Stimulated activated naive CD8-positive, alpha-beta T cell treated with anti-CD3 and anti-CD28 coated beads, Interleukin-15, Interleukin-2, amounts not matched to agents 100 ng/mL and 50 ng/mL, for 24 hours (primary cell): ENCODE measurements around the gene AUNIP.

ENCODE experiments used
- H3K27ac Mint-ChIP-seq: one replicate; pipeline ENCODE4 v1.8.0; 2021; ENCODE audit warnings: mild to moderate bottlenecking, mixed read lengths
- H3K27me3 Mint-ChIP-seq: one replicate; pipeline ENCODE4 v1.8.0; 2021; ENCODE audit warnings: mixed read lengths
- H3K36me3 Mint-ChIP-seq: one replicate; pipeline ENCODE4 v1.8.0; 2021; ENCODE audit warnings: low read depth, mixed read lengths
- H3K4me1 Mint-ChIP-seq: one replicate; pipeline ENCODE4 v1.8.0; 2021; ENCODE audit warnings: low read depth, mixed read lengths
- H3K4me3 Mint-ChIP-seq: one replicate; pipeline ENCODE4 v1.8.0; 2021; ENCODE audit warnings: mild to moderate bottlenecking, mixed read lengths
- H3K9me3 Mint-ChIP-seq: one replicate; pipeline ENCODE4 v1.8.0; 2021; ENCODE audit warnings: mixed read lengths

The AUNIP gene

DNA sequence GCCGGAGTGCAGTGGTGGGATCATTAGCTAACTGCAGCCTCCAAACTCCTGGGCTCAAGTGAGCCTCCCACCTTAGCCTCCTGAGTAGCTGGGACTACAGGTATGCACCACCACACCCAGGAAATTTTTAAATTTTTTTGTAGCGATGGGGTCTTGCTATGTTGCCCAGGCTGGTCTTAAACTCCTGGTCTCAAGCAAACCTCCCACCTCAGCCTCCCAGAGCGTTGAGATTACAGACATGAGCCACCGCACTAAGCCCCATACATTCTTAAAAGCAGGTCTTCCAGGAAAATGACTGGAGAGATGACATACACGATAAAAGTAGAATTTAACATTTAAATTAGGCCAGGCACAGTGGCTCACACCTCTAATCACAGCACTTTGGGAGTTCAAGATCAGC is 26.1 kb downstream of the AUNIP start:
- Mint-ChIP-seq H3K27me3 (no peaks in the 10 kb centered on the region), H3K4me3 (no peak overlapping the region), H3K27ac (no peak overlapping the region), H3K4me1 (no peaks in the 10 kb centered on the region), H3K36me3 (peaks cover 66% of the 10 kb centered on the region), H3K9me3 (no peaks in the 10 kb centered on the region)

DNA sequence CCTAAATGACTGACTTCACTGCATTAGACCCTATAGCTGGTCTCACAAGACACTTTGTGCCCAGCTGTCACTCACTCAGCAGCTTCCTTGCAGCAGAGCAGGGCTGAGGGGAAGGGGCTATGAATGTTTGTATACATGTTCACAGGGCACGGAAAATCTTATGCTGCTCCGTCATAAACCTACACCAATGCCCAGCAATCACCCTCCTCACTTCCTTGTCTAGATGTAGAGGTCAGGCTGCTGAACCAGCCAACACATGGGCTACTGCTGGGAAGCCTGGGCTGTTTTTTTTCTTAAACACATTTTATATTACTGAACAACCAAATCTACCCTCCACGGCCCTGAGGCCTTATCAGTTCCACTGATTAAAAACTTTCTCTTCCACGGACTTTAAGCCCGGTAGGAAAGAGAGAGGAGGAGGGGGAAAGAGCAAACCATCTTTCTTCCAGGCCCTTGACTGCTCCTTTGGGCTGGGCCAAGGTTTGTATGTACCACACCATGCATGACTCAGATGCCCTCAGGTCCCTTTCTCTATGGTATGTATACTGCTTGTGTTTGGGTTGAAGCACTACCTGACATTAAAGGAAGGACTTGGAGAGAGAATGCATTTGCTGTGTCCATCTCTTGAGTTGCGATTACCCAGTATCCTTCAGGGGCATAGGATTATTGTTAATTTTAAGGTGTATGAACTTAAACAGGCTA is 26.8 kb downstream of the AUNIP start:
- Mint-ChIP-seq H3K9me3 (no peaks in the 10 kb centered on the region), H3K4me3 (no peak overlapping the region), H3K27ac (no peak overlapping the region), H3K36me3 (peaks cover 72% of the 10 kb centered on the region), H3K27me3 (no peaks in the 10 kb centered on the region), H3K4me1 (no peaks in the 10 kb centered on the region)

DNA sequence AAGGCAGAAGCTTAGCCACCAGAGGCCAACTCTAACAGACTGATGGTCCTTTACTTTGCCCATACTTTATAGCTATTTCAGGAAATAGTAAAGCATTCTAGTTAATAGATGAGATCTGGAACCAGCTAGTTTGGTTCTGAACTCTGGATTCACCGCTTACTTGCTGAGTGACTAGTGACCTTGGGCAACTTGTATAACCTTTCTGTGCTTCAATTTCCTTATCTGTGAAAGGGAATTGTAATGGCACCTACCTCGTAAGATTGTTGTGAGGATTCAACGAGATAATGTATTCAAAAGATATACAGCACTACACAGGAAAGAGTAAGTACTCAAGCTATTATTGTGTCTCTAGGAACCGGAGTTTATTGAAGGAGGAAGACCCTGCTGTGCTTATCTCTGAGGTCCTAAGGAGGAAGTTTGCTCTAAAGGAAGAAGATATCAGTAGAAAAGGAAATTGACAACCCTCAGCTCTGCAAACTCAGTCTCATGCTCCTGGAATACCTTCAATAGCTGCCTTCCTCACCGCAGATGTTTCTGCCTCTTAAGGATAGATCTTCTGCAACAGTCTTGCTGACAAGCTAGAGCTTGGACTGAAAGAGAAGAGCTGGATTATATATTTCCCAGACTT is 27.6 kb downstream of the AUNIP start:
- no peak overlapping the region for H3K27ac Mint-ChIP-seq
- H3K27me3 Mint-ChIP-seq: no peaks in the 10 kb centered on the region
- H3K9me3 Mint-ChIP-seq: no peaks in the 10 kb centered on the region
- peaks cover 69% of the 10 kb centered on the region for H3K36me3 Mint-ChIP-seq
- no peaks in the 10 kb centered on the region for H3K4me1 Mint-ChIP-seq
- no peak overlapping the region for H3K4me3 Mint-ChIP-seq

DNA sequence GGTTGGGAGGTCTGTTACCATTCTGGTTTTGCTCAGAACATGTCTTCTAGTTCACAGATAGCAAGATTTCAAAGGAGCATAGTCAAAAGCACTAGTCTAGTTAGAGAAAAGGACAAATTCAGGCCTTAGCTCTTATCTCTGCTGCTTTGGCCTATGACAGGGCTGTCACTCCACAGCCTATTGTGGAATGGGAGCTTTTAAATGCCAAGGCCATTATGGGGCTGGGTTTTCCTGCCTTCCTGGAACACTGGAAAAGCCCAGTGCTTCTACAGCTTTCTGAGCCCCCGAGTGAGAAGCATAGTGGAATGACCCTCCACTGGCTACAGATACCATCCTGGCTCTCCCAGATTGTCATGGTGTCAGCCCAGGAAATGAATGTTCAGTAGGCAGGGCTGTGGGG is 30.2 kb downstream of the AUNIP start:
- H3K27ac Mint-ChIP-seq: no peak overlapping the region
- H3K9me3 Mint-ChIP-seq: no peaks in the 10 kb centered on the region
- no peaks in the 10 kb centered on the region for H3K4me1 Mint-ChIP-seq
- no peak overlapping the region for H3K4me3 Mint-ChIP-seq
- peaks cover 57% of the 10 kb centered on the region for H3K36me3 Mint-ChIP-seq
- no peaks in the 10 kb centered on the region for H3K27me3 Mint-ChIP-seq

DNA sequence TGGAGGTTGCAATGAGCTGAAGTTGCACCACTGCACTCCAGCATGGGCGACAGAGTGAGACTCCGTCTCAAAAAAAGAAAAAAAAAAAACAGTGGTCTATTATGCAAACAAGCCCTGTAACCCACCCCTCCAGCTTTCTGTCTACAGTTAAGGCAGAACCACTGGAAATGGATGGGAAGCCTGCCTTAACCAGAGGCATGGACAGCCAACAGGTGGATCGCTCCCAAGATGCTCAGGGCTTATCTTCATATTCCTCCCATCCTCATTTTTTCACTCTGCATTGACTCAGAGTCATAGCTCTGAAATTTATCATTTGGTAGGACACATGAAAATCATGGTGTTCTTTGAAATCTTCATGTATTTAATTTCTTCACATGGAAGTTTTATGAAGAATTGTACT is 30.8 kb downstream of the AUNIP start:
- Mint-ChIP-seq H3K4me3 (no peak overlapping the region), H3K27me3 (no peaks in the 10 kb centered on the region), H3K36me3 (peaks cover 53% of the 10 kb centered on the region), H3K4me1 (no peaks in the 10 kb centered on the region), H3K27ac (no peak overlapping the region), H3K9me3 (no peaks in the 10 kb centered on the region)

DNA sequence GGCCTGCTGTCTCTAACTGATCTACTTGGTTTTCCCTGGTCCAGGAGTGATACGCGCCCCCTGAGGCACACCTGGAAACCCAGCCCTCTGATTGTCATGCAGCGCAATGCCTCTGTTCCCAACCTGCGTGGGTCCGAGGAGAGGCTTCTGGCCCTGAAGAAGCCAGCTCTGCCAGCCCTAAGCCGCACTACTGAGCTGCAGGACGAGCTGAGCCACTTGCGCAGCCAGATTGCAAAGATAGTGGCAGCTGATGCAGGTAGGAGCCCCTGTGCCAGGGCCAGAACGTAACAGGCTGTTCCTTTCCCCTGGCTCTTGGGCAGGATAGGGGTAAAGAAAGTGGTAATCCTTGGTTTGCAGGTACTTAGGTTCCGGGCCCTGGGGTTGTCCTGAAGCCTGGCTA is 32.7 kb downstream of the AUNIP start:
- Mint-ChIP-seq H3K27ac (no peak overlapping the region), H3K27me3 (no peaks in the 10 kb centered on the region), H3K4me1 (peaks cover 8% of the 10 kb centered on the region), H3K4me3 (no peak overlapping the region), H3K9me3 (no peaks in the 10 kb centered on the region), H3K36me3 (peaks cover 50% of the 10 kb centered on the region)

DNA sequence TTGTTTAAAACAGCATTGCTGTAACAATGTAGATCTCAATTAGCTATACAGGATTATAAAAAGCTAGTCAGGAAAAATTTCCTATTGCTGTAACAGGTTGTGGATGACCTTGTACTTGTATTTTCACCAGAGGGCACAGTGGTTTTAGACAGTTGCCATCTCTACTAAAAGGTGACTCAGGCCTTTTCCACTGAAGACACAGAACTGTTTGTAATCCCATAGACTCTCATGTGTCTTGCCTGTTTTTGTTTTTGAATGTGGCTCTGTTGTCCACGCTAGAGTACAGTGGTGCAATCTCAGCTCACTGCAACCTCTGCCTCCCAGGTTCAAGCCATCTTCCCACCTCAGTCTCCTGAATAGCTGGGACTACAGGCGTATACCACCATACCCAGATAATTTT is 33.7 kb downstream of the AUNIP start:
- Mint-ChIP-seq H3K9me3 (no peaks in the 10 kb centered on the region), H3K27ac (no peak overlapping the region), H3K4me3 (no peak overlapping the region), H3K36me3 (peaks cover 41% of the 10 kb centered on the region), H3K27me3 (no peaks in the 10 kb centered on the region), H3K4me1 (peaks cover 17% of the 10 kb centered on the region)

DNA sequence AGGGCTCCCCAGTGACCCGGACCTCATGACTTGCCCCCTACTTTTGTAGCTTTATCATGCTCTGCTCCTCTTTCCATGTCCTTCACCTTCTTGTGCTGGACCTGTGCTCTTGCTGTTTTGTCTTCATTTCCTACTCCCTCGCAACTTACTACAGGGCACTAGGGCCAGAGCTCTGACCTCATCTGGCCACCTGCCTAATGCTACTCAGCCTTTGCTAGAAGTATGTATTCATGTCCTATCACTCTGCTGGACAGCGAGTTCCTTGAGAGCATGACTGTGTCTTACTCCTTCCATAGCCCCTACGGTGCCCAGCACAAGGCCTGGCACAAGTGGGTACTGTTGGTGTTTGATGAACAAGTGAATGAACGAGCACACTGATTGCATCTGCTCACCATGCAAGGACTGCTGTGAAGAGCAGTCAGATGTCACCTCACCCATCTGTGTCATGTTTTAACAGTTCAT is 37.6 kb downstream of the AUNIP start:
- no peaks in the 10 kb centered on the region for H3K9me3 Mint-ChIP-seq
- peaks cover 30% of the 10 kb centered on the region for H3K4me1 Mint-ChIP-seq
- peak overlapping the region; percentile 73 for H3K27ac Mint-ChIP-seq
- no peaks in the 10 kb centered on the region for H3K27me3 Mint-ChIP-seq
- H3K36me3 Mint-ChIP-seq: peaks cover 10% of the 10 kb centered on the region
- peak overlapping the region; percentile 87 for H3K4me3 Mint-ChIP-seq

DNA sequence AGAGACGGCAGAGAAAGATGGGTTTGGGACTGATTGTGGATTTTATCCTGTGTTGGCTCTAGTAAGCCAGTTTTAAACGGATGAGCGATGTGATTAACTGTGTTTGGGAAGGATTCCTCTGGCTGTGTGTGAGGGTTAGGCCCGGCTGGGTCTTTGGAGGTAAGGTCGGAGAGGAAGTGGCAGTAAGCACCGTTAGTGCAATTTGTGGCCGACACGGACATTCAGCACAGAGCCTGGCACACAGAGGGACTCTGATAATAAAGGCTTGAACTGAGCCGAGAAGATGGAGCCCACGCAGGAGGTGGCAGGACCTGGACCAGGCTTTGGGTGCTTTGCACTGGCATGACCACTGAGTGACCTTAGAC is 38.2 kb downstream of the AUNIP start:
- Mint-ChIP-seq H3K4me1 (peaks cover 30% of the 10 kb centered on the region), H3K36me3 (peaks cover 8% of the 10 kb centered on the region), H3K27me3 (no peaks in the 10 kb centered on the region), H3K4me3 (peak overlapping the region; percentile 87), H3K27ac (peak overlapping the region; percentile 91), H3K9me3 (no peaks in the 10 kb centered on the region)

DNA sequence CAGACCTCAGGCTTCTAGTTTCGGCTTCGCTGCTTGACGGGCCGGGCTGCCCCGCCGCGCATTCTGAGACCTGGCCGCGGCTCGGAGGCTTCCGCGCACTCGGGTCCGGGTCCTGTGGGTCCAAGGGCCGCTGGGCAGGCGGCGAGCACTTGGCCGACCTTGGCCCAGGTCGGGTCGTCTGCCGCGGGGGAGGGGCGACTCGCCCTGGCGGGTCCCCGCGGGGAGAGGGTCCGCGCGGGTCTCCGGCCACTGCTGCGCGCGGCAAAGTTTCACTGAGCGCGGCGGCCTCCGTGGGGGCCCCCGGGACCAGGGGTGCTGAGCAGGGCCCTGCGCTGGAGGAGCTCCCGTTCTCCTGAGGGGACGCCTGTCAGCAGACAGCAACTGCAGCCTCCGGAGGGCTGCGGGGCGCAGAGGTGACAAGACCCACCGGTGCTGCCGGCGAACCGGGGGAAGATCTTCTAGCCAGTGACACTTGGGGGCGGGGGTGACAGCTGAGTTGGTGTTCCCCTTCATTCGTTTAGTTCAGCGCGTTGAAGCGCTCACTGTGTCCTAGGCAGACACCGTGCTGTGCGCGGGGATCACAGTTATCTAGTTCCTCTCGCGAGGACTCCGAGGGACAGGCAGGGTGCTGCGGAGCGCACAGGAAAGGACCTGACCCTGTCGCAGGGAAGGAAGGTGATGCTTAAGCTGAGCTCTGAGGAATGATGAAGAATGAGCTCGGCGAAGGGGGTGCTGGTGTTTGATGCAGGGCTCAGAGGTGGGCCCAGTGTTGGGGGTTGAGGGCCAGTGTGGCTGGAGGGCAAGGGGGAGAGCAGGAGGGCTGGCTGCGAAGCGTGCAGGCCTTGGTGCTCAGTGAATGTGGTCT is 38.8 kb downstream of the AUNIP start:
- H3K4me3 Mint-ChIP-seq: peak overlapping the region; percentile 87
- peaks cover 30% of the 10 kb centered on the region for H3K4me1 Mint-ChIP-seq
- H3K27me3 Mint-ChIP-seq: no peaks in the 10 kb centered on the region
- H3K27ac Mint-ChIP-seq: peak overlapping the region; percentile 91
- no peaks in the 10 kb centered on the region for H3K9me3 Mint-ChIP-seq
- peaks cover 3% of the 10 kb centered on the region for H3K36me3 Mint-ChIP-seq

DNA sequence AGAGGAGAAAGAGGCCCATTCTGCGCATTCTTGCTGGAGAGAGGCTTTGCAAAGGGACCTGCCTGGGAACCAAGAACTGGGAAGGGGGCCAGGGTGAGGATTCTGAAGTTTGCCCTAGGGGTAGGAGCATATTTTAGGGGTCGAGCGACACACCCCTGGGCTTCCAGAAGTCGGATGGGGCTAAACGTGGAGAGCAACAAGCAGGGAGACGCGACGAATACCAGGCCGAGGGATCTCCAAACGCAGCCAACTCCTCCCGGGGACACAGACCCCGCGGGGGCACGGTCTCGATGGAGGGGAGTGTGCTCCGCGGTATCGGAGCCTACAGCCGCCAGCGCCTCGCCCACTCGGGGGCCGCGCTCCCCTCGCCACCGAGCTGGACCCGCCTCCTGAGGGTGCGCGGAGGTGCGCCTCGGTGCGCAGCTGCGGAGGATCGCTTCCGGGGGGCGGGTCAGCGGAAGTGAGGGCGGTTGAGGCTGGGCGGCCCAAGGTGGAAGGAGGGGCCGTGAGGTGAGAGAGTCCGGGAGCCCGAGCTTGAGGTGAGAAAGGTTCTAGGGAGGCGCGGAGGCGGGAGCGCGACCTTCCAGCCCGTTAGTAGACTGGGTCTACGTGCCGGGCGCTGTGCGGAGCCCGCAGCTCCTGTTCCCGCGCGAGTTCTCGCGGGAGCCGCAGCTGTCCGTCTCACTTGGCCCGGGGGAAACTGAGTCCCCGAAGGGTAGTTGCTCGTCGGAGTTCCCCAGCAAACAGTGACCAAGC is 39.6 kb downstream of the AUNIP start, which contains the start of gene MTFR1L:
TSS of gene MTFR1L (plus strand) at position 464 of the 756 bp plus-strand sequence. CDS start 3,151 bp downstream, outside the sequence.
- peaks cover 3% of the 10 kb centered on the region for H3K36me3 Mint-ChIP-seq
- H3K4me1 Mint-ChIP-seq: peaks cover 30% of the 10 kb centered on the region
- H3K27ac Mint-ChIP-seq: peak within 1 kb of the TSS; percentile 92
- no peaks in the 10 kb centered on the region for H3K27me3 Mint-ChIP-seq
- no peaks in the 10 kb centered on the region for H3K9me3 Mint-ChIP-seq
- H3K4me3 Mint-ChIP-seq: peak within 1 kb of the TSS; percentile 87

DNA sequence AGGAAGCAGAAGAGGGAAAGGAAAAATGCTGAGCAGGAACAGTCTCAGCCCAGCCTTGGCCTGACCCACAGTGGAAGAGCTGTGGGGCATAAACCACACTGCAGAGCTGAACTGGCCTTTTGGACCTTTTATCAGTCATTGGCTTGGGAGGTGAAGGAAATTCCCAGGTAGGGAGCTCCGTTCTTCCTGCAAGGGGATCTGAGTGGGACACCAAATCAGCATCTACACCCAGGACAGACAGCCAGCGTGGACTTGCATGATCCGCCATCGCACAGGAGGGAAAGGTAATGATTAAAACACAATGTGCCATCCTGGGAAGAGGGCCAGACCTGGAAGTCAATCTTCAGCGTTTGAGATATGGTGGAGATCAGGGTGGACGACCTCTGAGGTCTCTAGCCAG is 40.7 kb downstream of the AUNIP start:
- Mint-ChIP-seq H3K27me3 (no peaks in the 10 kb centered on the region), H3K27ac (peak overlapping the region; percentile 92), H3K36me3 (peaks cover 3% of the 10 kb centered on the region), H3K4me1 (peaks cover 30% of the 10 kb centered on the region), H3K9me3 (no peaks in the 10 kb centered on the region), H3K4me3 (peak overlapping the region; percentile 87)

DNA sequence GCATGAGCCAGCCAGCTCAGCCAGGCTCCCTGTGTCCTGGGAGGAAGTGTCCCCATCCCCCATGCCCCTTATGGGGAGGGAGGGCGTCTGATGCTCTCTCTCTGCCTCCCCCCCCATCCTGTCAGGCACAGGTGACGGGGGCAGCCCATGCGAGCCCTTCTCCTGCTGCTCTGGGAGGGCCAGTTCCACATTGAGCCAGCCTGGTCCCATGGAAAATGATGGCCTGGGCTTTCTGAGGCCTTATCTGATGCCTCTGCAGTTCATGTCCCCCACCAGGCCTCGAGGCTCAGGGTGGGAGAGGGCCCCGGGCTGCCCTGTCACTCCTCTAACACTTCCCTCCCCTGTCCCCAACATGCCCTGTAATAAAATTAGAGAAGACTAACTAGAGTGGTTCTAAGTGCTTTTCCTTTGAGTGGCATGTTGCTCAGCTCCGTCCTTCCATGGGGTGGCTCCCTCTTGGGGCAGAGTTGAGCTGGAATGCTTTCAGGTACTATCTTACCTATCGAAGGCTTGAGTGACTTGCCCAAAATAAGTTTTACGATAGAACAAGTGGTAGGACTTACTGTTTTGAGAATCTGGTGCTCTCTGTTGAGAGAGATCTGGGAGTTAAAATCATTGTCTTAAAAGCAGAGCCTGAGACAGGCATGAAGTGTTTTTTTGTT is 41.3 kb downstream of the AUNIP start:
- Mint-ChIP-seq H3K27ac (peak overlapping the region; percentile 2), H3K36me3 (peaks cover 3% of the 10 kb centered on the region), H3K9me3 (no peaks in the 10 kb centered on the region), H3K4me1 (peaks cover 30% of the 10 kb centered on the region), H3K27me3 (no peaks in the 10 kb centered on the region), H3K4me3 (peak overlapping the region; percentile 49)

DNA sequence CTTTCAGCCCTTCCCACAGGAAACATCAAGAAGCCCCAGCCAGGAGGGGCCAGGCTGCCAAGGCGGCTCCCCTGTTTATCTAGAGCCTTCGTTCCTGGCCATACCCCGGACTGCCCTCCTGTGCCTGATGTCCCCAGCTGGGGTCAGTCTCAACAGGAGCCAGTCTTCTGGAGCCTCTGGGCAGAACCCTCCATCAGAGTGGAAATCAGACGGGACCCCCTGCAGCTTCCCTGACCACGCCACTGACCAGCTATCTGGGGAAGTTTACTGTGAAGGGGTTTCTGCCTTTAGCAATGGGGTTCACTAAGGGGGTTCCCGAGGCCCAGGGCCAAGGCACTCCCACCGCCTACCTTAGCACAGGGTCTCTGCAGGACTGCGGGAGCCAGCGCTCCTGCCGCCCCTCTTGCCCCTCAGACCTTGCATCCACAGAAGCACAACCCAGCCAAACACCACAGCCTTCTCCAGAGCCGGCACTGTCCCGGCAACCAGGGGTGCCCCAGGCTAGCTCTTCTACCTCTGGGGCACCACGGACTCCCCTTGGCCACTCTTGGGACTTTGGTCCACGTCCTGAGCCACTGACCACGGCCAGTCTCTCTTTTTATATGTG is 43.0 kb downstream of the AUNIP start:
- H3K36me3 Mint-ChIP-seq: no peaks in the 10 kb centered on the region
- no peak overlapping the region for H3K4me3 Mint-ChIP-seq
- no peaks in the 10 kb centered on the region for H3K27me3 Mint-ChIP-seq
- H3K27ac Mint-ChIP-seq: no peak overlapping the region
- peaks cover 19% of the 10 kb centered on the region for H3K4me1 Mint-ChIP-seq
- H3K9me3 Mint-ChIP-seq: no peaks in the 10 kb centered on the region
